COR-L47 (cell line): ENCODE measurements around the gene SVEP1.

Experiments used
- DNase-seq: peaks from one replicate; lab custom pipeline; 2025; lab: John Stamatoyannopoulos, UW

Gene SVEP1

GRCh38 chr9:110521206-110521605 is 58.3 kb downstream of the SVEP1 start:
- DNase-seq, result no peak

DNA sequence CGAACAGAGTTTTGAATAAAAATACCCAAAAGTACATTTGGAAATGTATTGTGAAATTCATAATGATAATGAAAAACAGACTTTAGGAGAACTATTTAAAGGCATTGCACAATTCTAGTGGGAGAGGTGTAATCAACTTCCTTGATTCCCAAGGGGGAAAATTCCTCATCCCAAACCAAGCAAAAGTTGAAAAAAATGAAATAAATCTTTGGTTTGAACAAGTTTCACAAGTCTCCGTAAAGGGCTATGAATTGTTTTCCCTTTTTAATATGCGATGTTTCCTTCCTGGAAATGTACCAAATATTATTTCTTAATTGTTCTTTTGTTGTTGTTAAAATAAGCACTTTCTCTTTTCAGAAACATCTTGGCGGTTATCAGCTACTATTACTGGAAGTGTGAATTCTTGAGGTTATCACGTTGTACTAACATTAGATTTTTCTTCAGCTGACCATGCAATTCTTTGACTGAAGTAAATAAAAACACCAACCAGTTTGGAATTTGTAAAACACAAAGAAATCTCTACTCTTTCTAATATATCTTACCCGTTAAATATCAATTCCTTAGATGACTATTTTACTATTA is 59.3 kb downstream of the SVEP1 start:
- DNase-seq, result no peak

DNA sequence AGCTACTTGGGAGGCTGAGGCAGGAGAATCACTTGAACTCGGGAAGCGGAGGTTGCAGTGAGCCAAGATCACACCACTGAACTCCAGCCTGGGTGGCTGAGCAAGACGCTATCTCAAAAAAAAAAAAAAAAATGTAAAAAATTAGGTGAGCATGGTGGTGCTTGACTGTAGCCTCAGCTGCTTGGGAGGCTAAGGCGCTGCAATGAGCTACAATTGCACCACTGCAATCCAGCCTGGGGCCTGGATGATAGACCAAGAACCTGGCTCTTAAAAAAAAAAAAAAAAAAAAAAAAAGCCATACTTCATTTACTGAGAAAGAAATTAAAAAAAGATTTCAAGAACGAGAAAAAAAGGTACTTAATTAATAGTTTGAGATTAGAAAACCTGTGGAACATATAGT is 62.1 kb downstream of the SVEP1 start:
- DNase-seq, result no peak

GRCh38 chr9:110514897-110515296 is 64.6 kb downstream of the SVEP1 start:
- no peak for DNase-seq

GRCh38 chr9:110512817-110513216 is 66.7 kb downstream of the SVEP1 start:
- DNase-seq, result no peak

- no peak for DNase-seq
Observed at GRCh38 chr9:110509792-110510191, 69.7 kb downstream of the SVEP1 start.

- no peak for DNase-seq
Observed at GRCh38 chr9:110502842-110503241, 76.7 kb downstream of the SVEP1 start.

DNA sequence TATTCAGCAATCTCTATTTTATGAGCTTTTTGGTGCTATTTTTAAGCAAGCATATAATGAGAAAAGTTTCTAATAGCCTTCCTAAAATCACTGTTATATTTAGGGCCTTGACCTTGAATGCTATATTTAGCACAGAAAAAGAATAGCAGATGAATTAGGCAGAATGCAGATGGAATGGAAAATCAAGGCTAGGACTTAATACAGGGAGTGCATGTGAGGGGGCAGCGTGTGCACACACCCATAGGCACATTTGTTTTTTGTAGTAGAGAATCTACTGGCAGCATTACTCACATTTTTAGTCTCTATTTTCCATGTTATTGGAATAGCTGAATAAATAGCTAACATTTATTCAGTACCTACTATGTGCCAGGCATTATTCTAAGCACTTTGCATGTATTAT is 79.9 kb downstream of the SVEP1 start:
- no peak for DNase-seq

DNA sequence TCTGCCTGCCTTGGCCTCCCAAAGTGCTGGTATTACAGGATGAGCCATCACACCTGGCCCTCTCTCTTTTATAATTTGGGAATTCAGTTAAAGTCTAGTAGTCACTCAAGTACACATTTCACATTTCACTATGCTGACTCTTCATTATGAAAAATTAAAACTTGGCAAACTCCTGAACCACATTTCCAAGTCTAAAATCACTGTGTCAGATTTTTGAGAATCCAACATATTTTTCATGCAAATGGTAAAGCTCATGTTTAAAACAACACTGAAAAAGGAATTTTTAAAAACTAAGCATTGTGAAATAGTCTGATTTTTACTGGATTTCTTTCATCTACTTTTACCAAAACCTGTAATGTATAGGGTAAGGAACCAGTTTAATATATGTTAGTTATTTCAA is 92.3 kb downstream of the SVEP1 start:
- no peak for DNase-seq

- no peak for DNase-seq
Observed at GRCh38 chr9:110486218-110486617, 93.3 kb downstream of the SVEP1 start.

DNA sequence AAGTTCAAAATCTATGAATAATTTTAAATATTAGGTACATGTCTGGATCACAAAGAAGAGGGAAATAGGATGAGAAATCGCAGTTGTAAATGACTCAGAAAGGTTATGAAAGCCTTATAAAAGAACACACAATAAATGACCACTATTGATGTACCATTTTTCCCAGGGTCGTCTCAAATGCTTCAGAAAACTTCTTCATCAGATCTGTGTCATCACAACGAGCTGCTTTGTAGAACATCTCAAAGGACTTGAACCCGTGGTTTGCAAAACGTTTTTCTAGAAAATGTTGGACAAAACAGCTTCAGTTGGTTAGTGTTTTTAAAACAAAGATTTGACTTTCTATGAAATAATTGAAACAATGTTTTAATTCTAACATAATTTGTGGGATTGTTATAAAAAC is 100.1 kb downstream of the SVEP1 start:
- no peak for DNase-seq

- no peak for DNase-seq
Observed at GRCh38 chr9:110476251-110476650, 103.3 kb downstream of the SVEP1 start.

GRCh38 chr9:110472111-110472510 is 107.4 kb downstream of the SVEP1 start:
- DNase-seq, result no peak

GRCh38 chr9:110468950-110469349 is 110.6 kb downstream of the SVEP1 start:
- no peak for DNase-seq

GRCh38 chr9:110465190-110465589 is 114.4 kb downstream of the SVEP1 start:
- DNase-seq, result no peak

DNA sequence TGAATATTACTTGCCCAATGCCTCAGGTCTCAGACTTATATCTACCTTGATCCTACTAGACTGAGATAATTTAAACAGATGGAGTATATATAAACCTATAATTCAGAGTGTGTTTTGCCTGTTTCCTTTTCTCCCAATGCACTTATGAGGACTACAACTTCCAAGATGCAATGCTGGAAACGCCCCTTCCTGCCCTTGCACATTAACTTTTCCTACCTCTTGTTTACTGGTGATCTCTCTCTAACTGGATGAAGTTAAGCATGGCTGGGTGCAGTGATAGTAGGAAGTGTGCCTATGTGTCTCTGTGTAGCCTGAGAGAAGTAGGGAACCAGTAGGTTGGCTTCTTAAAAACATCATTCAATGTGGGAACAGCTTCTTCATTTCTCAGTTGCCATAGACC is 115.2 kb downstream of the SVEP1 start:
- DNase-seq, result no peak

- DNase-seq, result no peak
Observed at GRCh38 chr9:110463499-110463898, 116.0 kb downstream of the SVEP1 start.

DNA sequence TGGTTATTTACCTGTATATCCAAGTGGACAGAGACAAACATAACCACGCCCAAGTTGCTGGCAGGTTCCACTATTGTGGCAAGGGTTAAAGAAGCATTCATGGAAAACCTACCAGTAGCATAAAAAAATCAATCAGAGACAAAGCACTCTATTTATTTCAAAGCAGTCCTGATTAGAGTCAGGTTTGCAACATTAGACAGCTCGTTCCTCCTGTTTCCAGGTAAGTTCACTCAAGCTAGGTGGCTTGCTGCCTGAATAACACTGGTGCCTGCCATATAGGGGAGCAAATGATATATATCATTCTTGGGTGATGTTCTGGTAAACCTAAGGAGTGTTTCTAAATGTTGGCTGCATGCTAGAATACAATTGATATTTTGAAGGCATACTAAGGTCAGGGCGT is 122.3 kb downstream of the SVEP1 start:
- DNase-seq, result no peak

- no peak for DNase-seq
Observed at GRCh38 chr9:110456681-110457080, 122.9 kb downstream of the SVEP1 start.

- DNase-seq, result no peak
Observed at GRCh38 chr9:110455860-110456259, 123.7 kb downstream of the SVEP1 start.

DNA sequence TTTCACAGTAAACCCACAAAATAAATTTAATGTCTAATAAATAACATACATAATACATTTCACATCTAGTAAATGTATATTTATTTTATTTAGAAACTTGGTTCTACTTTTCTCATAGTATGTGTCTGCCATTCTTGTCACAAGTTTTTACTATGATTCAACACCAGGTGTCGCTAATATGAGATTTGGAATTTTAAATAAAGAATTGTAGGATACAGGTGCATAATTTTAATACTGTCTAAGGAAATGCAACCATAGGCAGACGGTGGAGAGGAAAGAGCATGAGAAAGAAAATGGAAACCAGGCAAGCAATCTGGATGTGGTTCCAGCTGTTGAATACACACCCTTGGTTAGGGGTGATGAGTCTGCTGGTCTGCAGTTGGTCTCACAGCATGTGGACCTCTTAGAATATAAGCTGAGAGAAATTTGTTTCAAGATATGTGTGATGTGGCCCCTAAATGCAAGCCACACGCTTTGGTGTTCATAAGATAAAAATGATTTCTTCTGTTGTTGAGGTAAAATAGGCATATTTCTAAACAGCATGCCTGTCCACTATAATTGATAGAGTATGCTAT is 127.2 kb downstream of the SVEP1 start:
- no peak for DNase-seq

GRCh38 chr9:110451726-110452125 is 127.8 kb downstream of the SVEP1 start:
- no peak for DNase-seq

DNA sequence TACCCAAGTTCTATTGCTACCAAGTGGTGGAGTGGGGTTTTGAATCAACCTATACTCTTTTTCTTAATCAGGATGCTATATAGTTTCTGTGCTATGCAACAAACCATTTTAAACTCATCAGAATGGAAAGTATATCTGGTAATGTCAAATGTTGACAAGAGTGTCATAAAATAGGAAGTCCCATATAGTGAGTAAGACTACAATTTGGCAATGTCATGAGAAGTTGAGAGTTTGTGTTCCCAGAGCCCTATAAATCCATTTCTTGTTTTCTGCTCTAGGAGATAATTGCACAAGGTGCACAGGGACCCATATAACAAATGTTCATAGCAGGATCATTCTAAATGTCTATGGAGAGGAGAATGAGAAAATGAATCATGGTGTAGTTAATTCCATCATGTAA is 132.1 kb downstream of the SVEP1 start:
- no peak for DNase-seq

DNA sequence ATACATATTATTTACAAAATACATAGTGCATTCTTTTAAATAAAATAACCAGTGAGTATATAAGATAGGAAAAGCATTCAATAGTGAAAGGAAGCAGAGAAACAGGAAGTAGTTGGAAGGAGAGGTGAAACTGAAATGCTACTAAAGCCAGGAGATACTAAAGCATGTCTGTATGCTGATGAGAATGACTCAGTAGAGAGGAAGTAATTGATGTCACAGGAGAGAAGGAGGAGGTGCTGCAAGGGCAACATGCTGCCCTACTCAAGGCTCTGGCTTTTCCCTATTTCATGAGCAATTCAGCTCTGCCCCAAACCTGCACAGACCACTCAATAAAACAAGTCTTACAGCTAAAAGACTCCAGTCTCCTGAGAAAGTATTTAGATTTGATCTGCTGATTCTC is 133.4 kb downstream of the SVEP1 start:
- no peak for DNase-seq
